NAMALWA (cell line): ENCODE measurements around the gene RIMS3.
"Not testable (repeated sequence)": the region's sequence is repeated elsewhere in the genome, so short reads cannot be mapped to it uniquely, and the experiment has no call there.

Source experiments
- DNase-seq: peaks from one replicate; pipeline ENCODE4 v3.0.0-alpha.2; 2015; ENCODE audit warnings: low spot score

The RIMS3 gene

GRCh38 chr1:40665335-40666171 is at the start of gene RIMS3:
Gene RIMS3 (minus strand): TSS chr1:40665682. CDS start chr1:40641925, 23,757 bp downstream.
- DNase-seq: peak; percentile 86

- peak; percentile 76 for DNase-seq
Measured at GRCh38 chr1:40712997-40713396, 47.5 kb upstream of the RIMS3 start.

- DNase-seq: no peak
Measured at GRCh38 chr1:40712405-40712944, 47.0 kb upstream of the RIMS3 start.

GRCh38 chr1:40711465-40712404 is 46.3 kb upstream of the RIMS3 start:
- DNase-seq: peak; percentile 59

- peak; percentile 37 for DNase-seq
Measured at GRCh38 chr1:40710581-40711315, 45.3 kb upstream of the RIMS3 start.

GRCh38 chr1:40709802-40710278 is 44.4 kb upstream of the RIMS3 start:
- DNase-seq: peak; percentile 26

- peak; percentile 98 for DNase-seq
Measured at GRCh38 chr1:40709100-40709801, 43.8 kb upstream of the RIMS3 start.

- peak; percentile 94 for DNase-seq
Measured at GRCh38 chr1:40708750-40709099, 43.2 kb upstream of the RIMS3 start.

- no peak for DNase-seq
Measured at GRCh38 chr1:40706626-40707025, 41.1 kb upstream of the RIMS3 start.

GRCh38 chr1:40704817-40705733 is 39.6 kb upstream of the RIMS3 start:
- no peak for DNase-seq

GRCh38 chr1:40703316-40703715 is 37.8 kb upstream of the RIMS3 start:
- DNase-seq: no peak

- not testable (repeated sequence) for DNase-seq
Measured at GRCh38 chr1:40702810-40703209, 37.3 kb upstream of the RIMS3 start.

GRCh38 chr1:40701684-40702083 is 36.2 kb upstream of the RIMS3 start:
- DNase-seq: no peak

- peak; percentile 30 for DNase-seq
Measured at GRCh38 chr1:40699787-40700186, 34.3 kb upstream of the RIMS3 start.

GRCh38 chr1:40697436-40697835 is 32.0 kb upstream of the RIMS3 start:
- no peak for DNase-seq

GRCh38 chr1:40696294-40696693 is 30.8 kb upstream of the RIMS3 start:
- DNase-seq: no peak

GRCh38 chr1:40694353-40694874 is 28.9 kb upstream of the RIMS3 start:
- no peak for DNase-seq

- no peak for DNase-seq
Measured at GRCh38 chr1:40693425-40693824, 27.9 kb upstream of the RIMS3 start.

GRCh38 chr1:40692429-40692895 is 27.0 kb upstream of the RIMS3 start:
- DNase-seq: no peak
